CD4-positive, CD25-positive, alpha-beta regulatory T cell (primary cell): Measurements from ENCODE around the gene CDC7. TPM values are rescaled to one million over a fixed set of nuclear protein-coding genes. Genes with fewer than 3 reads are reported as not detected.

Experiments used
- ATAC-seq, 2 donors: fragments of 150-1000 bp; cut with Tn5 transposase; one replicate each; pipeline ENCODE4 v1.10.0; 2021; ENCODE audit warnings: low read depth in 2 of 2, moderate number of reproducible peaks in 2 of 2, moderate library complexity in 1 of 2
- DNase-seq, 3 donors: peaks; one replicate each; pipeline versions ENCODE4 v3.0.0 to v3.0.0-alpha.2; 2012 to 2022; ENCODE audit warnings: mixed read lengths in 1 of 3
- H3K27ac ChIP-seq: one replicate; pipeline ENCODE4 v1.7.0; 2013; ENCODE audit warnings: mild to moderate bottlenecking, low read length; ENCODE audit not compliant: insufficient read depth, poor library complexity, severe bottlenecking
- H3K27me3 ChIP-seq: one replicate; pipeline ENCODE4 v1.7.0; 2013; ENCODE audit warnings: low read length; ENCODE audit not compliant: control insufficient read depth, insufficient read depth
- H3K36me3 ChIP-seq: one replicate; pipeline ENCODE4 v1.7.0; 2013; ENCODE audit warnings: mild to moderate bottlenecking, low read length, moderate library complexity; ENCODE audit not compliant: control insufficient read depth, insufficient read depth
- H3K4me1 ChIP-seq: 2 replicates; pipeline ENCODE4 v1.7.0; 2013; ENCODE audit warnings: mild to moderate bottlenecking, low read length; ENCODE audit not compliant: insufficient read depth, control insufficient read depth, poor library complexity, severe bottlenecking
- H3K4me3 ChIP-seq: one replicate; pipeline ENCODE4 v1.7.0; 2013; ENCODE audit warnings: low read depth, mild to moderate bottlenecking, low read length, moderate library complexity
- H3K9me3 ChIP-seq, 2 experiments: 1 replicate in 1 of 2; 2 replicates in 1 of 2; pipeline ENCODE4 v1.7.0; 2013; ENCODE audit warnings: low read length in 2 of 2, mild to moderate bottlenecking in 1 of 2, moderate library complexity in 1 of 2; ENCODE audit not compliant: control insufficient read depth in 2 of 2
- H3K27ac Mint-ChIP-seq, 3 donors: one replicate each; pipeline ENCODE4 v1.8.0; 2020 to 2022; ENCODE audit warnings: mild to moderate bottlenecking in 3 of 3, mixed read lengths in 3 of 3, moderate library complexity in 2 of 3
- H3K27me3 Mint-ChIP-seq: one replicate; pipeline ENCODE4 v1.8.0; 2022; ENCODE audit warnings: mild to moderate bottlenecking, mixed read lengths
- H3K36me3 Mint-ChIP-seq: one replicate; pipeline ENCODE4 v1.8.0; 2020; ENCODE audit warnings: mixed read lengths
- H3K4me1 Mint-ChIP-seq, 4 donors: one replicate each; pipeline ENCODE4 v1.8.0; 2020 to 2022; ENCODE audit warnings: mixed read lengths in 4 of 4, mild to moderate bottlenecking in 1 of 4
- H3K4me3 Mint-ChIP-seq, 4 donors: one replicate each; pipeline ENCODE4 v1.8.0; 2020 to 2022; ENCODE audit warnings: mild to moderate bottlenecking in 4 of 4, mixed read lengths in 4 of 4, moderate library complexity in 3 of 4
- H3K9me3 Mint-ChIP-seq, 7 donors: one replicate each; pipeline ENCODE4 v1.8.0; 2020 to 2022; ENCODE audit warnings: mixed read lengths in 7 of 7, mild to moderate bottlenecking in 3 of 7, moderate library complexity in 2 of 7
- polyA plus RNA-seq, 4 donors: library from polyadenylated mRNA; unstranded; fragments of 300-500 nt; fragmentation: Illumina TruSeq; gene quantifications; one replicate each; pipeline ENCODE4 v1.2.3, GENCODE V29; 2021
- total RNA-seq: library from RNA; stranded (reverse); gene quantifications from one replicate; pipeline ENCODE4 v1.2.3, GENCODE V29; 2022

CDC7 gene
- total and polyA plus RNA-seq, 5 donors from 2014 or later: 3.9 to 7.9 (median 6.2) TPM

- Mint-ChIP-seq H3K4me1 (peaks cover 17 to 80% (median 65%) of the 10 kb centered on the region in 4 donors), H3K27ac (peak overlapping the region; percentile 93 to 97 (median 95)), H3K36me3 (peaks cover 4% of the 10 kb centered on the region), H3K4me3 (peak overlapping the region; percentile 7 to 67 (median 52)), H3K27me3 (no peaks in the 10 kb centered on the region), H3K9me3 (peaks cover 0 to 6% (median 0%) of the 10 kb centered on the region in 7 donors)
- H3K36me3 ChIP-seq: no peaks in the 10 kb centered on the region
- no peak for ATAC-seq
- peaks cover 65% of the 10 kb centered on the region for H3K4me1 ChIP-seq
- peak overlapping the region; percentile 60 for H3K4me3 ChIP-seq
- peak overlapping the region; percentile 89 for H3K27ac ChIP-seq
- no peaks in the 10 kb centered on the region for H3K27me3 ChIP-seq
- no peaks in the 10 kb centered on the region for H3K9me3 ChIP-seq
- no peak for DNase-seq
These were observed 55.9 kb downstream of the CDC7 start for GRCh38 chr1:91556556-91556955.

GRCh38 chr1:91557039-91557690 is 56.5 kb downstream of the CDC7 start:
- H3K36me3 Mint-ChIP-seq: peaks cover 4% of the 10 kb centered on the region
- Histone ChIP-seq H3K9me3 (no peaks in the 10 kb centered on the region), H3K27ac (peak overlapping the region; percentile 89), H3K27me3 (no peaks in the 10 kb centered on the region), H3K4me3 (no peak overlapping the region), H3K36me3 (no peaks in the 10 kb centered on the region), H3K4me1 (peaks cover 62% of the 10 kb centered on the region)
- no peaks in the 10 kb centered on the region for H3K27me3 Mint-ChIP-seq
- peak overlapping the region in 2 of 4 donors; percentile 7 to 60 for H3K4me3 Mint-ChIP-seq
- DNase-seq: no peak
- H3K4me1 Mint-ChIP-seq: peaks cover 17 to 84% (median 66%) of the 10 kb centered on the region in 4 donors
- no peak for ATAC-seq
- peak overlapping the region; percentile 77 to 95 (median 93) for H3K27ac Mint-ChIP-seq
- peaks cover 0 to 6% (median 0%) of the 10 kb centered on the region in 7 donors for H3K9me3 Mint-ChIP-seq

- Histone ChIP-seq H3K27ac (no peak overlapping the region), H3K36me3 (no peaks in the 10 kb centered on the region), H3K4me3 (no peak overlapping the region), H3K4me1 (peaks cover 56% of the 10 kb centered on the region), H3K9me3 (no peaks in the 10 kb centered on the region), H3K27me3 (no peaks in the 10 kb centered on the region)
- peak overlapping the region in 1 of 4 donors; percentile 21 for H3K4me3 Mint-ChIP-seq
- H3K27me3 Mint-ChIP-seq: no peaks in the 10 kb centered on the region
- H3K4me1 Mint-ChIP-seq: peaks cover 17 to 77% (median 61%) of the 10 kb centered on the region in 4 donors
- peaks cover 4% of the 10 kb centered on the region for H3K36me3 Mint-ChIP-seq
- H3K9me3 Mint-ChIP-seq: peaks cover 0 to 5% (median 0%) of the 10 kb centered on the region in 7 donors
- ATAC-seq (no peak), DNase-seq (no peak)
- peak overlapping the region in 1 of 3 donors; percentile 51 for H3K27ac Mint-ChIP-seq
These were observed 57.2 kb downstream of the CDC7 start for GRCh38 chr1:91557826-91558225.

GRCh38 chr1:91559046-91559750 is 58.5 kb downstream of the CDC7 start:
- no peaks in the 10 kb centered on the region for H3K9me3 ChIP-seq
- DNase-seq (no peak), ATAC-seq (no peak)
- H3K27ac ChIP-seq: no peak overlapping the region
- Mint-ChIP-seq H3K27ac (peak overlapping the region in 2 of 3 donors; percentile 16 to 24), H3K27me3 (no peaks in the 10 kb centered on the region), H3K4me3 (peak overlapping the region in 1 of 4 donors; percentile 43), H3K36me3 (peaks cover 4% of the 10 kb centered on the region), H3K4me1 (peaks cover 17 to 63% (median 53%) of the 10 kb centered on the region in 4 donors), H3K9me3 (peaks cover 0 to 5% (median 0%) of the 10 kb centered on the region in 7 donors)
- H3K4me1 ChIP-seq: peaks cover 49% of the 10 kb centered on the region
- H3K4me3 ChIP-seq: no peak overlapping the region
- H3K27me3 ChIP-seq: no peaks in the 10 kb centered on the region
- H3K36me3 ChIP-seq: no peaks in the 10 kb centered on the region

- no peaks in the 10 kb centered on the region for H3K36me3 ChIP-seq
- H3K9me3 ChIP-seq: no peaks in the 10 kb centered on the region
- ATAC-seq: no peak
- no peak overlapping the region for H3K4me3 ChIP-seq
- Mint-ChIP-seq H3K27me3 (no peaks in the 10 kb centered on the region), H3K4me3 (peak overlapping the region in 3 of 4 donors; percentile 27 to 76 (median 37)), H3K36me3 (peaks cover 4% of the 10 kb centered on the region), H3K4me1 (peaks cover 17 to 61% (median 49%) of the 10 kb centered on the region in 4 donors), H3K9me3 (peaks cover 0 to 5% (median 0%) of the 10 kb centered on the region in 7 donors), H3K27ac (peak overlapping the region; percentile 47 to 85 (median 70))
- peak in 1 of 3 donors; percentile 46 for DNase-seq
- no peak overlapping the region for H3K27ac ChIP-seq
- H3K27me3 ChIP-seq: no peaks in the 10 kb centered on the region
- peaks cover 41% of the 10 kb centered on the region for H3K4me1 ChIP-seq
These were observed 59.4 kb downstream of the CDC7 start for GRCh38 chr1:91559838-91560565.

GRCh38 chr1:91564888-91565701 is 64.4 kb downstream of the CDC7 start:
- H3K4me3 Mint-ChIP-seq: no peak overlapping the region
- peaks cover 0 to 4% (median 0%) of the 10 kb centered on the region in 7 donors for H3K9me3 Mint-ChIP-seq
- no peaks in the 10 kb centered on the region for H3K36me3 ChIP-seq
- H3K9me3 ChIP-seq: no peaks in the 10 kb centered on the region
- no peaks in the 10 kb centered on the region for H3K27me3 ChIP-seq
- H3K27me3 Mint-ChIP-seq: no peaks in the 10 kb centered on the region
- ATAC-seq (no peak), DNase-seq (no peak)
- H3K4me3 ChIP-seq: no peak overlapping the region
- no peaks in the 10 kb centered on the region for H3K36me3 Mint-ChIP-seq
- H3K27ac ChIP-seq: no peak overlapping the region
- peaks cover 11% of the 10 kb centered on the region for H3K4me1 ChIP-seq
- H3K4me1 Mint-ChIP-seq: peaks cover 0 to 19% (median 17%) of the 10 kb centered on the region in 4 donors
- no peak overlapping the region for H3K27ac Mint-ChIP-seq

GRCh38 chr1:91567583-91567982 is 66.9 kb downstream of the CDC7 start:
- H3K4me3 Mint-ChIP-seq: no peak overlapping the region
- ATAC-seq: no peak
- Histone ChIP-seq H3K9me3 (no peaks in the 10 kb centered on the region), H3K36me3 (no peaks in the 10 kb centered on the region), H3K4me1 (no peaks in the 10 kb centered on the region), H3K27me3 (no peaks in the 10 kb centered on the region), H3K27ac (no peak overlapping the region), H3K4me3 (no peak overlapping the region)
- H3K4me1 Mint-ChIP-seq: peaks cover 0 to 10% (median 4%) of the 10 kb centered on the region in 4 donors
- DNase-seq: no peak
- H3K27ac Mint-ChIP-seq: no peak overlapping the region
- H3K9me3 Mint-ChIP-seq: peaks cover 0 to 2% (median 0%) of the 10 kb centered on the region in 7 donors
- H3K36me3 Mint-ChIP-seq: no peaks in the 10 kb centered on the region
- no peaks in the 10 kb centered on the region for H3K27me3 Mint-ChIP-seq
